GM18519 (cell line): ENCODE results near the gene SARS2.
"Not testable (repeated sequence)": the region's sequence is repeated elsewhere in the genome, so short reads cannot be mapped to it uniquely, and the experiment has no call there.

Experiments
- ATAC-seq: cut with Tn5 transposase; IDR thresholded peaks from one replicate; pipeline ENCODE4 v1.9.1; 2021; ENCODE audit warnings: mild to moderate bottlenecking, moderate library complexity; ENCODE audit not compliant: unreplicated experiment, low FRiP score

SARS2 gene

GRCh38 chr19:38929929-38930775, at the start of gene SARS2:
Gene SARS2, minus strand, starts transcription at chr19:38930763. Its CDS starts 27 bp downstream, at chr19:38930736.
- ATAC-seq: peak; percentile 50

- ATAC-seq: no peak
These were observed 49.2 kb upstream of the SARS2 start for GRCh38 chr19:38979812-38980211.

DNA sequence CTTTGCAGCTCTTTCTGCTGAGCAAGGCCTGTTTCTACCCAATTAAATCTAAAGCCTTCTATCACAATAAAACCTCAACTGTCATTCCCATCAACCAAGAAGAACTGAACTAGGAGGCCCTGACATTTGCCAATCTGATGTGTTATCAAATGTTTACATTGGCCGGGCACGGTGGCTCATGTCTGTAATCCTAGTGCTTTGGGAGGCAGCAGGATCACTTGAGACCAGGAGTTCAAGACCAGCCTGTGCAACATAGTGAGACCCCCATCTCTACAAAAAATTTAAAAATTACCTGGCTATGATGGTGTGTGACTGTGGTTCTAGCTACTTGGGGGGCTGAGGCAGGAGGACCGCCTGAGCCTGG, 47.7 kb upstream of the SARS2 start:
- no peak for ATAC-seq

DNA sequence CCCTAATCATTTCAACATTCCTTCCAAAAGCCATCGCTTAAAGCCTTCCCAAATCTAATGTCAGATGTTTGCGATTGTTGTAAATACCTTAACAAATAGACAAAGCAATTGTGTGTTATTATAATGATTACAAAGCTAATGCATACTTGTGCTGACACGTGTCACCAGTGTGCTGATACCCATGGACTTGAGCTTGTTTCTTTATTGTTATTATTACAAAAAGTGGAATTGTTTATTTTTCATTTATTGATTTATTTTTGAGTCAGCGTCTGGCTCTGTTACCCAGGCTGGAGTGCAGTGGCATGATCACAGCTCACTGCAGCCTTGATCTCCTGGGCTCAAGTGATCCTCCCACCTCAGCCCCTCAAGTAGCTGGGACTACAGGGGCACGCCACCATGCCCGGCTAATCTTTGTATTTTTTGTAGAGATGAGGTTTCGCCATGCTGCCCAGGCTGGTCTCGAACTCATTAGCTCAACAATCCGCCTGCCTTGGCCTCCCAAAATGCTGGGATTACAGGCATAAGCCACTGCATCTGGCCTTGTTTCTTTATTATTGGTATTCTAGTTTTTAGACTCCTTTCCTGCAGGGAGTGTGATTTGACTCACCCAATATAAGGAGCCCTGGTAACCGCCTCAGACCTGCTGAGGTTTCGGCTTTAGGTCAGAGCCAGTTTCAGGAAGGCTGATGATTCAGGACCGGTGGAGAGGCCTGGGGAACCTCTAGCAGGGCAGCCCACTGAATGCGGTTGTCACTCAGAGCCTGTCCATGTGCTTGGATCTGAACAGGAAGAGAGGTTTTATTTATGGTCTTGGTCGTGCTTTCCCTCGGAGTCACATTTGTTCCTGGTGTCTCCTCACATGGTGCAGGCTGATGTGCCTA, 47.1 kb upstream of the SARS2 start:
- no peak for ATAC-seq

DNA sequence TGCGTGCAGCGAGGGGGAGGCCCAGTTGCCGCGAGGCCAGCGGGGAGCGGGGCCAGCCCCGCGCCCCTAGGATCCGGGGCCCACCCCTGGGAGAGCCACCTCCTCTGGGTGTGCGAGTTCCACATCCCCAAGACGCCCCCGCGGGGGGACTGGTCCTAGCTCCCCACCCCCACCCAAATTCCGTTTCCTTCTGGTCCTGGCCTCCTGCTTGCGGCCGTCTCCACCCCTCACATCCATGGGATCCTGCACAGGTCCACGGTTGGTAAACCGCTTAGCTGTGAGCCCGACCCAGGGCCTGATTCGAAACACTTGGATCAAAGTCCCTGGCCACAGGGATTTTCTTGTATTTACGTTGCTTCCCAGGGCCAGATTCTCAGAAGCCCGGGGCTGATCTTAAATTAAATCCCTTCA, 45.3 kb upstream of the SARS2 start:
- ATAC-seq: no peak

- ATAC-seq: no peak
These were observed 44.8 kb upstream of the SARS2 start, which contains the start of gene FBXO17 for GRCh38 chr19:38975214-38975860. Gene FBXO17, minus strand, starts transcription at chr19:38975742. Its CDS starts 25,423 bp downstream, at chr19:38950319.

GRCh38 chr19:38974624-38975213, 44.2 kb upstream of the SARS2 start:
- ATAC-seq: no peak

- no peak for ATAC-seq
These were observed 41.1 kb upstream of the SARS2 start for GRCh38 chr19:38971672-38972071.

GRCh38 chr19:38970664-38971532, 40.3 kb upstream of the SARS2 start:
- ATAC-seq: no peak

DNA sequence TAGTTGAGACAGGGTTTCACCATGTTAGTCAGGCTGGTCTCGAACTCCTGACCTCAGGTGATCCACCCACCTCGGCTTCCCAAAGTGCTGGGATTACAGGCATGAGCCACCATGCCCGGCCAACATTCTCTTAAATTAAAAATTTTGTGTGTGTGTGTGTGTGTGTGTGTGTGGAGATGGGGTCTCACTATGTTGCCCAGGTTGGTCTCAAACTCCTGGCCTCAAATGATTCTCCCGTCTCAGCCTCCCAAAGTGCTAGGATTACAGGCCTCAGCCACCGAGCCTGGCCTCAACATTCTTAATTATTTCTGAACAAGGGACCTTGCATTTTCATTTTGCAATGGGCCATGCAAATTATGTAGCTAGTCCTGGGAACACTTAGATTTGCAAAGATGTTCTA, 35.6 kb upstream of the SARS2 start:
- ATAC-seq: not testable (repeated sequence)

DNA sequence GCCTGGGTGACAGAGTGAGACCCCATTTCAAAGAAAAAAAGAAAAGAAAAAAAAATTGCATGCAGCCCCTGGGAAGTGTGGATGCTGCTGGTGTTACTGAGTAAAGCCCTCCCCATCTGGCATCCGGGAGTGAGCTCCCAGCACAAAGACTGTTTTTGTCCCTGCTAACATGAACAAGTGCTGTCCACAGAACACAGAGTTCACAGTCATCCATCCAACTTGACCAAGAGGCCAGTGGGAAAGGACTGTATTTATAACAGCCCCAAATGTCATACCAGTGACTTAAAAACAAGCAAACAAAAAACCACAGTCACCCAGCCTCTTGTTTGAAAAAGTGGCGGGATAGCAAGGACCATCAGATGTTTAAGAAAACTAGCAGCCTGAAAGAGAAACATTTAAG, 34.2 kb upstream of the SARS2 start:
- ATAC-seq: no peak

DNA sequence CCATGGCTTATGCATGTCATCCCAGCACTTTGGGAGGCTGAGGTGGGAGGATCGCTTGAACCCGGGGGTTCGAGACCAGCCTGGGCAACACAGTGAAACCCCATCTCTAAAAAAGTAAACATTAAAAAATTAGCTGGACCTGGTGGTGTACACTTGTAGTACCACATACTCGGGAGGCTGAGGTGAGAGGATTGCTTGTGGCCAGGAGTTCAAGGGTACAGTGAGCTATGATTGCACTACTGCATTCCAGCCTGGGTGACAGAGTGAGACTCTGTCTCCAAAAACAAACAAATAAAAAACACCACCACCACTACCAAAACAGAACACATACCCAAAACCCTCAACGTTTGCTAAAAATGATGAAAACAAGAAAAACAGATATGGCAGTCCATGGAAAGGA, 29.1 kb upstream of the SARS2 start:
- ATAC-seq: no peak

DNA sequence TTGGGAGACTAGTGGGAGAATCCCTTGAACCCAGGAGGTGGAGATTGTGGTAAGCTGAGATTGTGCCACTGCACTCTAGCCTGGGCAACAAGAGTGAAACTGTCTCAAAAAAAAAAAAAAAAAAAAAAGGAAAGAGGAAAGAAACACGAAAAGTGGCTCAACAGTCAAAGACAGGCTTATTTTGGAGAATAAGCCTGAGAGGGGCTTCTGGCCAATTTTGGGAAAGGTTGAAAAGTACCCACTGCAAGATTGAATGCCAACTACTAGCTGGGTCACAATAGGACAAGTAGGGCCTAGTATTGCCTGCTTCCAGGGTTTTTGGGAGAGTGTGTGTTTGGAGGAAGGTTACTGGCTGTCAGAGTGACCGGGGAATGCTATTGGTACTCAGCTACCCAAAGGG, 27.7 kb upstream of the SARS2 start:
- ATAC-seq: no peak

DNA sequence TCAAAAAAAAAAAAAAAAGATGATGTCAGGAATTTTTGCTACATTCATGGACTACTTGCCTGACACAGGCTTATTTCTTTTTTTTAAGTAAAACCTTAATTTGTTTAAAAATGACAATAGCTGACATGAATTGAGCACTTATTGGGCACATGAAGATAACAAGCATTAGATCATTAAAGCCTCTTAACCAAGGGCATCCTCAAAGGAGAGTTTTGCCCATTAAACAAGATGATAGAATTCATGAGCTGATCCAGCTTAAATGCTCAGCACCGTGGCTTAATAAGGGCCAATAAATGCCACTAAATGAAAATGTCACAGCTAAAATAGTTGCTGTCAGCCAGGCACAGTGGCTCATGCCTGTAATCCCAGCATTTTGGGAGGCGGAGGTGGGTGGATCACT, 25.7 kb upstream of the SARS2 start:
- no peak for ATAC-seq

- no peak for ATAC-seq
These were observed 23.1 kb upstream of the SARS2 start for GRCh38 chr19:38953677-38954076.

- ATAC-seq: no peak
These were observed 22.0 kb upstream of the SARS2 start for GRCh38 chr19:38952395-38953165.

- ATAC-seq: no peak
These were observed 20.6 kb upstream of the SARS2 start for GRCh38 chr19:38951187-38951586.

- ATAC-seq: peak; percentile 46
These were observed 19.2 kb upstream of the SARS2 start for GRCh38 chr19:38949580-38950367.
